ENCODE results near the gene MDM1.
A peak's percentile ranks its signal among the peaks of the same experiment; 100 is the strongest.

The MDM1 gene

GRCh38 chr12:68279227-68280054 is 52.7 kb downstream of the MDM1 start (continued):
- TF ChIP-seq ZNF148 (tag by site-specific recombination; IDR thresholded peaks at IDR 0.05; ENCODE audit: borderline replicate concordance) = no peak
- TF ChIP-seq ZSCAN18 (tag by site-specific recombination; IDR thresholded peaks at IDR 0.05) = no peak
- TF ChIP-seq ZNF37A (tag by site-specific recombination; IDR thresholded peaks at IDR 0.05) = no peak
- no peak for TF ChIP-seq ZNF621 (tag by site-specific recombination; IDR thresholded peaks at IDR 0.05)
- TF ChIP-seq ZNF555 (tag by site-specific recombination; conservative IDR thresholded peaks at IDR 0.05) = no peak
- no peak for TF ChIP-seq ZNF433 (tag by site-specific recombination; IDR thresholded peaks at IDR 0.05; ENCODE audit: low read depth)
- TF ChIP-seq PATZ1 (tag by site-specific recombination; IDR thresholded peaks at IDR 0.05) = no peak
- no peak for TF ChIP-seq PRDM1 (tag by site-specific recombination; IDR thresholded peaks at IDR 0.05)
- no peak for TF ChIP-seq ZNF311 (tag by site-specific recombination; IDR thresholded peaks at IDR 0.05; ENCODE audit: borderline replicate concordance)
- no peak for TF ChIP-seq ZBTB8A (tag by site-specific recombination; IDR thresholded peaks at IDR 0.05)
- TF ChIP-seq ZNF600 (tag by site-specific recombination; IDR thresholded peaks at IDR 0.05) = peak; percentile 52; the same call in 1 of the 2 replicates
- no peak for TF ChIP-seq ZBTB10 (tag by site-specific recombination; IDR thresholded peaks at IDR 0.05)
- no peak for TF ChIP-seq ZNF341 (tag by site-specific recombination; IDR thresholded peaks at IDR 0.05; ENCODE audit: low read depth)
- TF ChIP-seq HOXA7 (CRISPR knock-in tag; IDR thresholded peaks at IDR 0.05; ENCODE audit: borderline replicate concordance) = no peak
- no peak for TF ChIP-seq ZNF350 (tag by site-specific recombination; IDR thresholded peaks at IDR 0.05)
- no peak for TF ChIP-seq SCRT2 (tag by site-specific recombination; IDR thresholded peaks at IDR 0.05)
- no peak for TF ChIP-seq ZNF121 (tag by site-specific recombination; IDR thresholded peaks at IDR 0.05)
- no peak for TF ChIP-seq ZNF544 (tag by site-specific recombination; IDR thresholded peaks at IDR 0.05)
- no peak for TF ChIP-seq YY2 (tag by site-specific recombination; IDR thresholded peaks at IDR 0.05)
- no peak for TF ChIP-seq ZBTB7A (tag by site-specific recombination; IDR thresholded peaks at IDR 0.05; ENCODE audit: low read depth)
- TF ChIP-seq ZBTB44 (tag by site-specific recombination; IDR thresholded peaks at IDR 0.05) = no peak
- TF ChIP-seq ZNF529 (tag by site-specific recombination; IDR thresholded peaks at IDR 0.05; ENCODE audit: insufficient replicate concordance) = no peak
- TF ChIP-seq MYNN (tag by site-specific recombination; IDR thresholded peaks at IDR 0.05; ENCODE audit: borderline replicate concordance) = peak; percentile 89
- TF ChIP-seq ELK4 (IDR thresholded peaks at IDR 0.05; ENCODE audit: borderline replicate concordance, low read depth, low read length) = no peak
- TF ChIP-seq INSM2 (tag by site-specific recombination; IDR thresholded peaks at IDR 0.05) = no peak
- no peak for TF ChIP-seq ZNF658 (tag by site-specific recombination; IDR thresholded peaks at IDR 0.05)

Data from HEK293 (cell line).